Activated CD4-positive, alpha-beta memory T cell treated with anti-CD3 and anti-CD28 coated beads, Interleukin-2, amount 10 ng/mL, durations not matched to agents 7 days and 5 days (primary cell): Measurements from ENCODE around the gene TMC4. TPM values are rescaled to one million over a fixed set of nuclear protein-coding genes. Genes with fewer than 3 reads are reported as not detected.
"Not testable (repeated sequence)": the region's sequence is repeated elsewhere in the genome, so short reads cannot be mapped to it uniquely, and the experiment has no call there.

ENCODE experiments used
- CTCF ChIA-PET: fragments of 350-600 bp; sonication (Branson Sonifier 250); formaldehyde crosslinking; loops from one replicate; lab custom pipeline; 2021; ENCODE audit warnings: antibody characterized with exemption, inconsistent platforms; lab: Charles Lee
- POLR2A ChIA-PET: fragments of 350-600 bp; sonication (Branson Sonifier 250); formaldehyde crosslinking; loops from one replicate; lab custom pipeline; 2021; ENCODE audit warnings: antibody characterized with exemption; lab: Charles Lee
- DNase-seq: peaks from one replicate; pipeline ENCODE4 v3.0.0-alpha.2; 2020
- H3K27ac Mint-ChIP-seq: one replicate; pipeline ENCODE4 v1.8.0; 2021; ENCODE audit warnings: mild to moderate bottlenecking, mixed read lengths
- H3K27me3 Mint-ChIP-seq: one replicate; pipeline ENCODE4 v1.8.0; 2021; ENCODE audit warnings: mixed read lengths
- H3K36me3 Mint-ChIP-seq: one replicate; pipeline ENCODE4 v1.8.0; 2021; ENCODE audit warnings: low read depth, mixed read lengths
- H3K4me1 Mint-ChIP-seq: one replicate; pipeline ENCODE4 v1.8.0; 2021; ENCODE audit warnings: mixed read lengths
- H3K4me3 Mint-ChIP-seq: one replicate; pipeline ENCODE4 v1.8.0; 2021; ENCODE audit warnings: mild to moderate bottlenecking, mixed read lengths
- H3K9me3 Mint-ChIP-seq: one replicate; pipeline ENCODE4 v1.8.0; 2021; ENCODE audit warnings: mixed read lengths
- total RNA-seq, 2 experiments: library from RNA; stranded (reverse); gene quantifications; one replicate each; pipeline ENCODE4 v1.2.3, GENCODE V29; 2021

Gene TMC4
- 1 to 10 TPM; 2.8 to 3.2 TPM for total RNA-seq

- H3K4me3 Mint-ChIP-seq = no peak within 1 kb of the TSS
- no peaks in the 10 kb centered on the region for H3K36me3 Mint-ChIP-seq
- no peaks in the 10 kb centered on the region for H3K27me3 Mint-ChIP-seq
- CTCF ChIA-PET = no interaction called here
- peaks cover 6% of the 10 kb centered on the region for H3K4me1 Mint-ChIP-seq
- no peak within 1 kb of the TSS for H3K27ac Mint-ChIP-seq
- POLR2A ChIA-PET = interaction anchor here (0.6 to 2.6 kb wide), 6 partner anchors 13 to 35 kb away, joined by 3 to 6 read pairs (median 4); partner anchors contain the start of genes CNOT3, LENG1 and MBOAT7
- no peaks in the 10 kb centered on the region for H3K9me3 Mint-ChIP-seq
- no peak for DNase-seq
Observed at GRCh38 chr19:54172471-54173358, at the start of gene TMC4. TSS of gene TMC4 (minus strand) at chr19:54173160. CDS start at chr19:54173117, 43 bp downstream.

- POLR2A ChIA-PET, H3K4me3 Mint-ChIP-seq, H3K9me3 Mint-ChIP-seq, CTCF ChIA-PET, DNase-seq, H3K27ac Mint-ChIP-seq, H3K36me3 Mint-ChIP-seq: not testable (repeated sequence)
- Mint-ChIP-seq H3K27me3 (peaks cover 12% of the 10 kb centered on the region), H3K4me1 (peaks cover 19% of the 10 kb centered on the region)
Observed at GRCh38 chr19:54221947-54222346, 49.0 kb upstream of the TMC4 start.

GRCh38 chr19:54219702-54220101 lies 46.7 kb upstream of the TMC4 start:
- CTCF ChIA-PET, H3K9me3 Mint-ChIP-seq, H3K27ac Mint-ChIP-seq, H3K4me3 Mint-ChIP-seq, H3K27me3 Mint-ChIP-seq, POLR2A ChIA-PET, DNase-seq: not testable (repeated sequence)
- H3K36me3 Mint-ChIP-seq = peaks cover 11% of the 10 kb centered on the region
- H3K4me1 Mint-ChIP-seq = peaks cover 19% of the 10 kb centered on the region

GRCh38 chr19:54218960-54219661 lies 46.2 kb upstream of the TMC4 start:
- Mint-ChIP-seq H3K27ac (no peak overlapping the region), H3K9me3 (no peaks in the 10 kb centered on the region), H3K4me1 (peaks cover 19% of the 10 kb centered on the region), H3K27me3 (peaks cover 7% of the 10 kb centered on the region), H3K36me3 (peaks cover 12% of the 10 kb centered on the region), H3K4me3 (no peak overlapping the region)
- POLR2A ChIA-PET = no interaction called here
- CTCF ChIA-PET = no interaction called here
- DNase-seq = no peak

- Mint-ChIP-seq H3K27ac (no peak overlapping the region), H3K27me3 (peaks cover 2% of the 10 kb centered on the region), H3K9me3 (no peaks in the 10 kb centered on the region), H3K4me1 (peaks cover 10% of the 10 kb centered on the region), H3K36me3 (peaks cover 14% of the 10 kb centered on the region), H3K4me3 (no peak overlapping the region)
- ChIA-PET POLR2A (no interaction called here), CTCF (no interaction called here)
- no peak for DNase-seq
Observed at GRCh38 chr19:54218259-54218658, 45.3 kb upstream of the TMC4 start.

- H3K9me3 Mint-ChIP-seq, H3K27ac Mint-ChIP-seq, POLR2A ChIA-PET, H3K4me1 Mint-ChIP-seq, H3K4me3 Mint-ChIP-seq, DNase-seq, H3K27me3 Mint-ChIP-seq, CTCF ChIA-PET: not testable (repeated sequence)
- peaks cover 19% of the 10 kb centered on the region for H3K36me3 Mint-ChIP-seq
Observed at GRCh38 chr19:54217517-54218247, 44.7 kb upstream of the TMC4 start.

GRCh38 chr19:54216869-54217268 lies 43.9 kb upstream of the TMC4 start:
- no peaks in the 10 kb centered on the region for H3K9me3 Mint-ChIP-seq
- peaks cover 21% of the 10 kb centered on the region for H3K36me3 Mint-ChIP-seq

GRCh38 chr19:54214734-54215133 lies 41.8 kb upstream of the TMC4 start:
- CTCF ChIA-PET, H3K9me3 Mint-ChIP-seq, POLR2A ChIA-PET, H3K4me3 Mint-ChIP-seq, DNase-seq, H3K27ac Mint-ChIP-seq, H3K27me3 Mint-ChIP-seq: not testable (repeated sequence)
- H3K4me1 Mint-ChIP-seq = peaks cover 23% of the 10 kb centered on the region
- peaks cover 33% of the 10 kb centered on the region for H3K36me3 Mint-ChIP-seq

More at GRCh38 chr19:54216869-54217268, 43.9 kb upstream of the TMC4 start:
- DNase-seq = no peak
- ChIA-PET CTCF (interaction anchor here (0.7 kb wide), 1 partner anchor 41 kb away, joined by 3 read pairs; no protein-coding TSS in a partner anchor), POLR2A (no interaction called here)
- no peaks in the 10 kb centered on the region for H3K27me3 Mint-ChIP-seq
- H3K27ac Mint-ChIP-seq = no peak overlapping the region
- H3K4me1 Mint-ChIP-seq = peaks cover 5% of the 10 kb centered on the region
- H3K4me3 Mint-ChIP-seq = no peak overlapping the region

- POLR2A ChIA-PET, H3K27me3 Mint-ChIP-seq, DNase-seq, H3K4me3 Mint-ChIP-seq, H3K27ac Mint-ChIP-seq, H3K9me3 Mint-ChIP-seq, CTCF ChIA-PET: not testable (repeated sequence)
- peaks cover 28% of the 10 kb centered on the region for H3K4me1 Mint-ChIP-seq
- H3K36me3 Mint-ChIP-seq = peaks cover 32% of the 10 kb centered on the region
Observed at GRCh38 chr19:54214217-54214616, 41.3 kb upstream of the TMC4 start.

- Mint-ChIP-seq H3K4me3 (peak overlapping the region; percentile 1), H3K36me3 (peaks cover 51% of the 10 kb centered on the region), H3K4me1 (peaks cover 58% of the 10 kb centered on the region), H3K9me3 (no peaks in the 10 kb centered on the region), H3K27ac (peak overlapping the region; percentile 74), H3K27me3 (no peaks in the 10 kb centered on the region)
- ChIA-PET CTCF (interaction anchor here (0.7 to 3.0 kb wide), 5 partner anchors 11 to 79 kb away, joined by 3 to 16 read pairs (median 5); partner anchors contain the start of genes MBOAT7 and RPS9), POLR2A (interaction anchor here (0.9 to 6.5 kb wide), 6 partner anchors 11 to 52 kb away, joined by 3 to 60 read pairs (median 4); partner anchors contain the start of genes LENG1, MBOAT7, RPS9 and TSEN34)
- no peak for DNase-seq
Observed at GRCh38 chr19:54211235-54211634, 38.3 kb upstream of the TMC4 start.

GRCh38 chr19:54209811-54210494 lies 37.0 kb upstream of the TMC4 start:
- Mint-ChIP-seq H3K27me3 (no peaks in the 10 kb centered on the region), H3K9me3 (no peaks in the 10 kb centered on the region), H3K27ac (peak overlapping the region; percentile 74), H3K4me1 (peaks cover 71% of the 10 kb centered on the region), H3K36me3 (peaks cover 64% of the 10 kb centered on the region), H3K4me3 (no peak overlapping the region)
- POLR2A ChIA-PET = interaction anchor here (0.7 to 6.5 kb wide), 8 partner anchors 9 to 178 kb away, joined by 3 to 60 read pairs (median 4); partner anchors contain the start of genes LENG1, MBOAT7, PRPF31 and RPS9
- no peak for DNase-seq
- CTCF ChIA-PET = interaction anchor here (0.7 to 3.0 kb wide), 5 partner anchors 20 to 1130 kb away, joined by 3 to 16 read pairs (median 4); partner anchors contain the start of genes KMT5C and MBOAT7
